Measurements from ENCODE around the gene CD300LF.
A peak's percentile ranks its signal among the peaks of the same experiment; 100 is the strongest.

The CD300LF gene

GRCh38 chr17:74682471-74683190, 30.1 kb downstream of the CD300LF start:
- DNase-seq = no peak

GRCh38 chr17:74682028-74682427, 30.7 kb downstream of the CD300LF start:
- no peak for DNase-seq

- no peak for DNase-seq
Observed at GRCh38 chr17:74680941-74681340, 31.8 kb downstream of the CD300LF start.

GRCh38 chr17:74680213-74680612, 32.5 kb downstream of the CD300LF start:
- DNase-seq = no peak

GRCh38 chr17:74679374-74679773, 33.3 kb downstream of the CD300LF start:
- no peak for DNase-seq

- DNase-seq = no peak
Observed at GRCh38 chr17:74678541-74678940, 34.2 kb downstream of the CD300LF start.

- no peak for DNase-seq
Observed at GRCh38 chr17:74677558-74678466, 34.9 kb downstream of the CD300LF start.

GRCh38 chr17:74671031-74671771, 41.5 kb downstream of the CD300LF start:
- peak; percentile 68 for DNase-seq

GRCh38 chr17:74670329-74670728, 42.4 kb downstream of the CD300LF start:
- DNase-seq = no peak

GRCh38 chr17:74663561-74663960, 49.2 kb downstream of the CD300LF start:
- DNase-seq = no peak

GRCh38 chr17:74659889-74660288, 52.8 kb downstream of the CD300LF start:
- no peak for DNase-seq

GRCh38 chr17:74658620-74659019, 54.1 kb downstream of the CD300LF start:
- no peak for DNase-seq

- DNase-seq = no peak
Observed at GRCh38 chr17:74654742-74655141, 58.0 kb downstream of the CD300LF start.

- no peak for DNase-seq
Observed at GRCh38 chr17:74652020-74652419, 60.7 kb downstream of the CD300LF start.

- no peak for DNase-seq
Observed at GRCh38 chr17:74649909-74650308, 62.8 kb downstream of the CD300LF start.

GRCh38 chr17:74647871-74648672, 64.7 kb downstream of the CD300LF start:
- DNase-seq = no peak

GRCh38 chr17:74646231-74646630, 66.5 kb downstream of the CD300LF start:
- DNase-seq = peak; percentile 43

- DNase-seq = no peak
Observed at GRCh38 chr17:74645010-74645409, 67.7 kb downstream of the CD300LF start.

GRCh38 chr17:74644419-74644818, 68.3 kb downstream of the CD300LF start:
- DNase-seq = no peak
